ENCODE measurements around the gene DLG2. TPM values are rescaled to one million over a fixed set of nuclear protein-coding genes. Genes with fewer than 3 reads are reported as not detected.

The DLG2 gene
- total and polyA plus RNA-seq, 9 of the 15 experiments (the other 6 are each of a cell fraction or from before 2014, with no cell fraction given) = 0.52 to 1.6 (median 0.95) TPM

DNA sequence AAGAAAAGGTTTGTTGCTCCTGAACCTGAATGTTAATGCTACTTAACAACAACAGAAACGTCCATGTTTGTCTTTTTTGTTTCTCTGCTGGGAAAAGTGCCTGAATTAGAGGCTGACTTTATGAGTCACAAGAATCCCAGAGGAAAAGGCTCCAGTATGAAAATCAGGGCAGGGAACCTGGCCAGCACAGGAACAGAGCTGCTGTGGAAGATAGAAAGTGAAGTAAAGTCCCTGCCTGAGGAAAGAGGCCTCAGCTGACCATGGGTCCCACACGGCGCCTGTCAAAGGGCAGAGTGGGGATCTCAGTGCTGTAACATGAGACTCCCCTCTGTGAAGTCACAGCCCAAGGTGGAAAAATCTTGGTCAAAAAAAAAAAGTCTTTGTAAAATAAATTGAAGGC, 1708.7 kb downstream of the DLG2 start:
- no peaks in the 10 kb centered on the region for H4K20me1 ChIP-seq (replicated peaks; ENCODE audit: control insufficient read depth, insufficient read depth, low read length)
- H3K27me3 ChIP-seq (ENCODE audit: control insufficient read depth in 2 of 2, insufficient read depth in 2 of 2, low read length in 2 of 2) = no peaks in the 10 kb centered on the region
- H3K9me3 ChIP-seq (replicated peaks; ENCODE audit: control insufficient read depth, insufficient read depth, low read depth, low read length) = no peaks in the 10 kb centered on the region
- in situ Hi-C loops (cut with MboI) (no loop called here), intact Hi-C loops (cut with micrococcal nuclease) (no loop called here)
- no peak for TF ChIP-seq ZNF239 (CRISPR knock-in tag; IDR thresholded peaks at IDR 0.05)
- no peak for TF ChIP-seq THRAP3 (IDR thresholded peaks at IDR 0.05; ENCODE audit: borderline replicate concordance)
- no peak for TF ChIP-seq SREBF1 (IDR thresholded peaks at IDR 0.05; ENCODE audit: borderline replicate concordance, low read depth, low read length)
- no peak for TF ChIP-seq ZNF41 (CRISPR knock-in tag; conservative IDR thresholded peaks at IDR 0.05)
- no peak for TF ChIP-seq PCBP1 (IDR thresholded peaks at IDR 0.05; ENCODE audit: low read depth, low read length, poor library complexity, severe bottlenecking)
- TF ChIP-seq NELFE (IDR thresholded peaks at IDR 0.05; ENCODE audit: insufficient read depth, insufficient read length) = no peak
- FAIRE-seq = no peak
- H3K4me1 ChIP-seq (replicated peaks in 1 of 2; ENCODE audit: control insufficient read depth in 2 of 2, insufficient read depth in 2 of 2, low read length in 2 of 2) = no peaks in the 10 kb centered on the region
- ATAC-seq = no peak
- H3K27ac ChIP-seq (ENCODE audit: extremely low read depth, low read depth, low read length) = no peak overlapping the region
- no peak for DNase-seq (ENCODE audit: extremely low read depth in 1 of 4, low spot score in 3 of 4)
- ChIA-PET POLR2A (no interaction called here), CTCF (ENCODE audit: low intra/inter-chr PET ratio) (no interaction called here)
- H3K9me1 ChIP-seq (ENCODE audit: control insufficient read depth, insufficient read depth, low read length) = no peaks in the 10 kb centered on the region
- H3K4me2 ChIP-seq (ENCODE audit: insufficient read depth, low read length) = no peak overlapping the region
- no peak overlapping the region for H2AFZ ChIP-seq (ENCODE audit: low read depth, low read length)
- H3K9ac ChIP-seq (ENCODE audit: insufficient read depth in 1 of 2, low read depth in 2 of 2, low read length in 2 of 2) = no peak overlapping the region
- H3K79me2 ChIP-seq (ENCODE audit: control insufficient read depth, insufficient read depth, low read length) = no peaks in the 10 kb centered on the region
- H3K4me3 ChIP-seq = no peak overlapping the region
- no peaks in the 10 kb centered on the region for H3K36me3 ChIP-seq (ENCODE audit: control insufficient read depth, insufficient read depth, low read length)
- no TSS peak for BruUV-seq (replicated peaks)
- WGBS (ENCODE audit: insufficient coverage, low coverage, missing lambda C conversion rate) = 0% methylated on average over 3 of the region's 3 CpGs

DNA sequence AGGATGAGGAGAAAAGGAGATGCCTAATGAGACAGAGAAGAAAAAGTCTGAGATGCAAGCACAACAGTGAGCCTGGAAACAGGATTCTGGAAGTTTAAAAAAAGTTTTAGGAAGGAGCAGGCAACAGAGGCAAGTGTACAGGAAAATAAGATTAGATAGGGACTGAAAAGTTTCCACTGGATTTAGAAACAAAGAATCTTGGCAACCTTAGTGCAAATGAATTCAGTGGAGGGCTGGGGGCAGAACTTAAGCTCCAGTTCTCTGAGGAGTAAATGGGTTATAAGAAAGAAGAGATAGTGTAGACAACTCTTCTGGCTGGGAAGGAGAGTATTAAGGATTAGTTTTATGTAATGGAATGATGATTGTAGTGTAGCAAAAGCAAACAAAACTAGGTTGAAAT, 1712.1 kb downstream of the DLG2 start:
- POLR2A ChIA-PET = no interaction called here
- H3K4me3 ChIP-seq = no peak overlapping the region
- H3K9me3 ChIP-seq (replicated peaks; ENCODE audit: control insufficient read depth, insufficient read depth, low read depth, low read length) = no peaks in the 10 kb centered on the region
- intact Hi-C loops (cut with micrococcal nuclease) (no loop called here), in situ Hi-C loops (cut with MboI) (no loop called here)
- no peaks in the 10 kb centered on the region for H3K36me3 ChIP-seq (ENCODE audit: control insufficient read depth, insufficient read depth, low read length)
- no peak overlapping the region for H2AFZ ChIP-seq (ENCODE audit: low read depth, low read length)
- CTCF ChIA-PET (ENCODE audit: low intra/inter-chr PET ratio) = no interaction called here
- H3K27me3 ChIP-seq (ENCODE audit: control insufficient read depth in 2 of 2, insufficient read depth in 2 of 2, low read length in 2 of 2) = no peaks in the 10 kb centered on the region
- H3K9me1 ChIP-seq (ENCODE audit: control insufficient read depth, insufficient read depth, low read length) = no peaks in the 10 kb centered on the region
- BruUV-seq (replicated peaks) = no TSS peak
- no peak overlapping the region for H3K27ac ChIP-seq (ENCODE audit: extremely low read depth, low read depth, low read length)
- no peak for ATAC-seq
- no peak overlapping the region for H3K9ac ChIP-seq (ENCODE audit: insufficient read depth in 1 of 2, low read depth in 2 of 2, low read length in 2 of 2)
- H3K4me2 ChIP-seq (ENCODE audit: insufficient read depth, low read length) = no peak overlapping the region
- no peak for DNase-seq (ENCODE audit: extremely low read depth in 1 of 4, low spot score in 3 of 4)
- H4K20me1 ChIP-seq (replicated peaks; ENCODE audit: control insufficient read depth, insufficient read depth, low read length) = no peaks in the 10 kb centered on the region
- FAIRE-seq = no peak
- H3K79me2 ChIP-seq (ENCODE audit: control insufficient read depth, insufficient read depth, low read length) = no peaks in the 10 kb centered on the region
- H3K4me1 ChIP-seq (replicated peaks in 1 of 2; ENCODE audit: control insufficient read depth in 2 of 2, insufficient read depth in 2 of 2, low read length in 2 of 2) = no peaks in the 10 kb centered on the region
- TF ChIP-seq ZNF133 (CRISPR knock-in tag; IDR thresholded peaks at IDR 0.05) (no peak), KAT7 (CRISPR knock-in tag; IDR thresholded peaks at IDR 0.05; ENCODE audit: borderline replicate concordance) (no peak), DNMT1 (IDR thresholded peaks at IDR 0.05) (no peak), CBFA2T2 (conservative IDR thresholded peaks at IDR 0.05) (no peak), DACH1 (IDR thresholded peaks at IDR 0.05; ENCODE audit: partially characterized antibody) (no peak), PCBP1 (IDR thresholded peaks at IDR 0.05; ENCODE audit: low read depth, low read length, poor library complexity, severe bottlenecking) (no peak)
- TF ChIP-seq, protein P1, sequence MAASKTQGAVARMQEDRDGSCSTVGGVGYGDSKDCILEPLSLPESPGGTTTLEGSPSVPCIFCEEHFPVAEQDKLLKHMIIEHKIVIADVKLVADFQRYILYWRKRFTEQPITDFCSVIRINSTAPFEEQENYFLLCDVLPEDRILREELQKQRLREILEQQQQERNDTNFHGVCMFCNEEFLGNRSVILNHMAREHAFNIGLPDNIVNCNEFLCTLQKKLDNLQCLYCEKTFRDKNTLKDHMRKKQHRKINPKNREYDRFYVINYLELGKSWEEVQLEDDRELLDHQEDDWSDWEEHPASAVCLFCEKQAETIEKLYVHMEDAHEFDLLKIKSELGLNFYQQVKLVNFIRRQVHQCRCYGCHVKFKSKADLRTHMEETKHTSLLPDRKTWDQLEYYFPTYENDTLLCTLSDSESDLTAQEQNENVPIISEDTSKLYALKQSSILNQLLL (CRISPR knock-in tag; IDR thresholded peaks at IDR 0.05; ENCODE audit: borderline replicate concordance) = no peak
- TF ChIP-seq, protein P2, sequence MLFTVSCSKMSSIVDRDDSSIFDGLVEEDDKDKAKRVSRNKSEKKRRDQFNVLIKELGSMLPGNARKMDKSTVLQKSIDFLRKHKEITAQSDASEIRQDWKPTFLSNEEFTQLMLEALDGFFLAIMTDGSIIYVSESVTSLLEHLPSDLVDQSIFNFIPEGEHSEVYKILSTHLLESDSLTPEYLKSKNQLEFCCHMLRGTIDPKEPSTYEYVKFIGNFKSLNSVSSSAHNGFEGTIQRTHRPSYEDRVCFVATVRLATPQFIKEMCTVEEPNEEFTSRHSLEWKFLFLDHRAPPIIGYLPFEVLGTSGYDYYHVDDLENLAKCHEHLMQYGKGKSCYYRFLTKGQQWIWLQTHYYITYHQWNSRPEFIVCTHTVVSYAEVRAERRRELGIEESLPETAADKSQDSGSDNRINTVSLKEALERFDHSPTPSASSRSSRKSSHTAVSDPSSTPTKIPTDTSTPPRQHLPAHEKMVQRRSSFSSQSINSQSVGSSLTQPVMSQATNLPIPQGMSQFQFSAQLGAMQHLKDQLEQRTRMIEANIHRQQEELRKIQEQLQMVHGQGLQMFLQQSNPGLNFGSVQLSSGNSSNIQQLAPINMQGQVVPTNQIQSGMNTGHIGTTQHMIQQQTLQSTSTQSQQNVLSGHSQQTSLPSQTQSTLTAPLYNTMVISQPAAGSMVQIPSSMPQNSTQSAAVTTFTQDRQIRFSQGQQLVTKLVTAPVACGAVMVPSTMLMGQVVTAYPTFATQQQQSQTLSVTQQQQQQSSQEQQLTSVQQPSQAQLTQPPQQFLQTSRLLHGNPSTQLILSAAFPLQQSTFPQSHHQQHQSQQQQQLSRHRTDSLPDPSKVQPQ (CRISPR knock-in tag; IDR thresholded peaks at IDR 0.05; ENCODE audit: borderline replicate concordance) = no peak

All from K562 (cell line).